Osteocyte (in vitro differentiated cells): ENCODE measurements around the gene VWF. TPM values are rescaled to one million over a fixed set of nuclear protein-coding genes. Genes with fewer than 3 reads are reported as not detected.
"Not testable (repeated sequence)": the region's sequence is repeated elsewhere in the genome, so short reads cannot be mapped to it uniquely, and the experiment has no call there.

ENCODE experiments used
- DNase-seq: peaks from one replicate; pipeline ENCODE4 v3.0.0; 2021; ENCODE audit warnings: mixed read lengths; ENCODE audit not compliant: unreplicated experiment; ENCODE audit errors: extremely low spot score
- H3K27ac Mint-ChIP-seq: one replicate; pipeline ENCODE4 v1.8.0; 2021; ENCODE audit warnings: mild to moderate bottlenecking, mixed read lengths; ENCODE audit not compliant: unreplicated experiment
- H3K27me3 Mint-ChIP-seq: one replicate; pipeline ENCODE4 v1.8.0; 2021; ENCODE audit warnings: mixed read lengths; ENCODE audit not compliant: unreplicated experiment
- H3K36me3 Mint-ChIP-seq: one replicate; pipeline ENCODE4 v1.8.0; 2021; ENCODE audit warnings: mixed read lengths; ENCODE audit not compliant: unreplicated experiment
- H3K4me1 Mint-ChIP-seq: one replicate; pipeline ENCODE4 v1.8.0; 2021; ENCODE audit warnings: mixed read lengths; ENCODE audit not compliant: unreplicated experiment
- H3K4me3 Mint-ChIP-seq: one replicate; pipeline ENCODE4 v1.8.0; 2021; ENCODE audit warnings: mild to moderate bottlenecking, moderate library complexity, mixed read lengths; ENCODE audit not compliant: unreplicated experiment
- H3K9me3 Mint-ChIP-seq: one replicate; pipeline ENCODE4 v1.8.0; 2021; ENCODE audit warnings: mixed read lengths; ENCODE audit not compliant: unreplicated experiment
- CTCF ChIP-seq: fragments of 200-600 bp; sonication (generic); IDR thresholded peaks from 2 replicates; pipeline ENCODE4 v1.5.0; 2021; ENCODE audit warnings: antibody characterized with exemption, mild to moderate bottlenecking, moderate library complexity
- total RNA-seq: library from RNA; stranded (reverse); gene quantifications from 2 replicates; pipeline ENCODE4 v1.2.1, GENCODE V29; 2021

VWF gene
- total RNA-seq, 1 donor from 2014 or later = 0.13 TPM

- no peak for TF ChIP-seq CTCF
- Mint-ChIP-seq H3K27me3 (peaks cover 17% of the 10 kb centered on the region), H3K4me1 (no peaks in the 10 kb centered on the region), H3K27ac (no peak overlapping the region), H3K4me3 (no peak overlapping the region), H3K9me3 (peaks cover 4% of the 10 kb centered on the region), H3K36me3 (no peaks in the 10 kb centered on the region)
- peak; percentile 71 for DNase-seq
These were observed 95.1 kb downstream of the VWF start for GRCh38 chr12:6029401-6029800.

- peaks cover 22% of the 10 kb centered on the region for H3K27me3 Mint-ChIP-seq
- H3K4me3 Mint-ChIP-seq = no peak overlapping the region
- no peak for TF ChIP-seq CTCF
- H3K4me1 Mint-ChIP-seq = peaks cover 2% of the 10 kb centered on the region
- DNase-seq = no peak
- no peak overlapping the region for H3K27ac Mint-ChIP-seq
- H3K36me3 Mint-ChIP-seq = no peaks in the 10 kb centered on the region
- H3K9me3 Mint-ChIP-seq = peaks cover 4% of the 10 kb centered on the region
These were observed 97.5 kb downstream of the VWF start for GRCh38 chr12:6026998-6027397.

- not testable (repeated sequence) for H3K9me3 Mint-ChIP-seq, DNase-seq, H3K27ac Mint-ChIP-seq, H3K36me3 Mint-ChIP-seq, H3K4me3 Mint-ChIP-seq
- peaks cover 14% of the 10 kb centered on the region for H3K4me1 Mint-ChIP-seq
- peaks cover 18% of the 10 kb centered on the region for H3K27me3 Mint-ChIP-seq
These were observed 98.7 kb downstream of the VWF start for GRCh38 chr12:6025703-6026298.

- not testable (repeated sequence) for H3K4me3 Mint-ChIP-seq, H3K36me3 Mint-ChIP-seq, DNase-seq, H3K9me3 Mint-ChIP-seq, H3K27ac Mint-ChIP-seq
- Mint-ChIP-seq H3K27me3 (peaks cover 15% of the 10 kb centered on the region), H3K4me1 (peaks cover 21% of the 10 kb centered on the region)
These were observed 100.4 kb downstream of the VWF start for GRCh38 chr12:6024066-6024465.

- no peaks in the 10 kb centered on the region for H3K36me3 Mint-ChIP-seq
- no peak for DNase-seq
- peaks cover 14% of the 10 kb centered on the region for H3K27me3 Mint-ChIP-seq
- H3K4me3 Mint-ChIP-seq = no peak overlapping the region
- no peak for TF ChIP-seq CTCF
- peaks cover 21% of the 10 kb centered on the region for H3K4me1 Mint-ChIP-seq
- no peaks in the 10 kb centered on the region for H3K9me3 Mint-ChIP-seq
- H3K27ac Mint-ChIP-seq = peak overlapping the region; percentile 2
These were observed 103.5 kb downstream of the VWF start for GRCh38 chr12:6020930-6021329.

- not testable (repeated sequence) for H3K4me3 Mint-ChIP-seq, H3K27ac Mint-ChIP-seq, H3K36me3 Mint-ChIP-seq, H3K9me3 Mint-ChIP-seq, DNase-seq
- H3K27me3 Mint-ChIP-seq = peaks cover 12% of the 10 kb centered on the region
- H3K4me1 Mint-ChIP-seq = peaks cover 21% of the 10 kb centered on the region
These were observed 104.0 kb downstream of the VWF start for GRCh38 chr12:6020511-6020910.

- H3K36me3 Mint-ChIP-seq, DNase-seq, H3K4me3 Mint-ChIP-seq: not testable (repeated sequence)
These were observed 105.2 kb downstream of the VWF start for GRCh38 chr12:6019256-6019655.

More at GRCh38 chr12:6019256-6019655, 105.2 kb downstream of the VWF start:
- not testable (repeated sequence) for H3K27ac Mint-ChIP-seq, H3K9me3 Mint-ChIP-seq
- peaks cover 21% of the 10 kb centered on the region for H3K4me1 Mint-ChIP-seq
- peaks cover 21% of the 10 kb centered on the region for H3K27me3 Mint-ChIP-seq
